Measurements from ENCODE around the gene ETNPPL.

Gene ETNPPL

GRCh38 chr4:108762559-108763225, at the start of gene ETNPPL:
Gene ETNPPL (minus strand): TSS chr4:108763053. CDS start chr4:108762898, 155 bp downstream.
- DNase-seq = no peak

- no peak for DNase-seq
These were observed 48.6 kb upstream of the ETNPPL start for GRCh38 chr4:108811486-108811885.

GRCh38 chr4:108810087-108810486, 47.2 kb upstream of the ETNPPL start:
- no peak for DNase-seq

- DNase-seq = no peak
These were observed 41.9 kb upstream of the ETNPPL start for GRCh38 chr4:108804648-108805273.

- DNase-seq = no peak
These were observed 36.5 kb upstream of the ETNPPL start for GRCh38 chr4:108799306-108799705.

GRCh38 chr4:108796173-108796572, 33.3 kb upstream of the ETNPPL start:
- no peak for DNase-seq

GRCh38 chr4:108795733-108796132, 32.9 kb upstream of the ETNPPL start:
- DNase-seq = no peak

- DNase-seq = no peak
These were observed 31.3 kb upstream of the ETNPPL start for GRCh38 chr4:108794136-108794535.

GRCh38 chr4:108793415-108793814, 30.6 kb upstream of the ETNPPL start:
- DNase-seq = no peak

- no peak for DNase-seq
These were observed 25.9 kb upstream of the ETNPPL start for GRCh38 chr4:108788731-108789130.

GRCh38 chr4:108787724-108788123, 24.9 kb upstream of the ETNPPL start:
- DNase-seq = no peak

GRCh38 chr4:108787106-108787505, 24.3 kb upstream of the ETNPPL start:
- no peak for DNase-seq

- DNase-seq = no peak
These were observed 23.5 kb upstream of the ETNPPL start for GRCh38 chr4:108786351-108786750.

- no peak for DNase-seq
These were observed 21.0 kb upstream of the ETNPPL start for GRCh38 chr4:108783665-108784463.

- no peak for DNase-seq
These were observed 17.1 kb upstream of the ETNPPL start for GRCh38 chr4:108779958-108780357.

- no peak for DNase-seq
These were observed 14.5 kb upstream of the ETNPPL start for GRCh38 chr4:108777388-108777787.

- no peak for DNase-seq
These were observed 13.1 kb upstream of the ETNPPL start for GRCh38 chr4:108775921-108776320.

- no peak for DNase-seq
These were observed 12.1 kb upstream of the ETNPPL start for GRCh38 chr4:108774809-108775530.

GRCh38 chr4:108772402-108772801, 9.5 kb upstream of the ETNPPL start:
- DNase-seq = no peak

GRCh38 chr4:108766058-108766457, 3.2 kb upstream of the ETNPPL start:
- no peak for DNase-seq

- no peak for DNase-seq
These were observed 1.1 kb upstream of the ETNPPL start for GRCh38 chr4:108763986-108764385.

GRCh38 chr4:108763226-108763593, 357 bp upstream of the ETNPPL start:
- DNase-seq = no peak

- DNase-seq = no peak
These were observed 4.4 kb downstream of the ETNPPL start for GRCh38 chr4:108758498-108758897.

Measured in NCI-H1694 treated with DMSO at 0.1 percent for 48 hours (cell line).